Keratinocyte (primary cell): ENCODE measurements around the gene SMCHD1. TPM values are rescaled to one million over a fixed set of nuclear protein-coding genes. Genes with fewer than 3 reads are reported as not detected.

Experiments
- DNase-seq: peaks from one replicate; pipeline ENCODE4 v3.0.0-alpha.2; 2011; ENCODE audit warnings: low read depth, missing footprints, low spot score
- FAIRE-seq: peaks from 2 replicates; lab custom pipeline; 2011; peaks lifted over from hg19 to GRCh38; lab: Jason Lieb, UNC
- H2AFZ ChIP-seq: 2 replicates; pipeline ENCODE4 v1.6.0; 2012; ENCODE audit warnings: low read length, control low read depth, inconsistent platforms; ENCODE audit not compliant: control insufficient read depth
- H3K27ac ChIP-seq: 2 replicates; pipeline ENCODE4 v1.5.1; 2011; ENCODE audit warnings: low read length; ENCODE audit not compliant: control insufficient read depth, insufficient read depth
- H3K27me3 ChIP-seq: 3 replicates; pipeline ENCODE4 v1.6.0; 2011; ENCODE audit warnings: low read length; ENCODE audit not compliant: control insufficient read depth, insufficient read depth; ENCODE audit errors: extremely low read depth
- H3K36me3 ChIP-seq, 2 experiments: 2 replicates in 1 of 2; 3 replicates in 1 of 2; pipeline ENCODE4 v1.5.1; 2011; ENCODE audit warnings: low read length in 2 of 2, mild to moderate bottlenecking in 1 of 2; ENCODE audit not compliant: control insufficient read depth in 2 of 2, insufficient read depth in 2 of 2; ENCODE audit errors: extremely low read depth in 1 of 2
- H3K4me1 ChIP-seq: 3 replicates; pipeline ENCODE4 v1.5.1; 2011; ENCODE audit warnings: low read length; ENCODE audit not compliant: control insufficient read depth, insufficient read depth; ENCODE audit errors: extremely low read depth
- H3K4me2 ChIP-seq: 3 replicates; pipeline ENCODE4 v1.6.0; 2011; ENCODE audit warnings: low read depth, low read length; ENCODE audit not compliant: control insufficient read depth, insufficient read depth; ENCODE audit errors: extremely low read depth
- H3K4me3 ChIP-seq, 3 experiments: fragments of 200-600 bp in 1 of 3; sonication (generic) in 1 of 3; 2 replicates in 2 of 3; 3 replicates in 1 of 3; pipeline ENCODE4 v1.5.1; 2011 to 2016; ENCODE audit warnings: low read length in 3 of 3, mild to moderate bottlenecking in 3 of 3, control low read depth in 2 of 3, inconsistent platforms in 1 of 3, low read depth in 1 of 3, mixed read lengths in 1 of 3, mixed run types in 1 of 3, moderate library complexity in 1 of 3; ENCODE audit not compliant: control insufficient read depth in 2 of 3, insufficient read depth in 2 of 3; ENCODE audit errors: extremely low read depth in 1 of 3
- H3K79me2 ChIP-seq: 2 replicates; pipeline ENCODE4 v1.6.0; 2012; ENCODE audit warnings: low read length; ENCODE audit not compliant: control insufficient read depth, insufficient read depth
- H3K9ac ChIP-seq: 3 replicates; pipeline ENCODE4 v1.6.0; 2011; ENCODE audit warnings: low read length; ENCODE audit not compliant: control insufficient read depth, insufficient read depth; ENCODE audit errors: extremely low read depth
- H3K9me1 ChIP-seq: 3 replicates; pipeline ENCODE4 v1.6.0; 2011; ENCODE audit warnings: low read length; ENCODE audit not compliant: control insufficient read depth, insufficient read depth; ENCODE audit errors: extremely low read depth
- H3K9me3 ChIP-seq: 2 replicates; pipeline ENCODE4 v1.5.1; 2012; ENCODE audit warnings: low read depth, low read length; ENCODE audit not compliant: control insufficient read depth
- H4K20me1 ChIP-seq: 3 replicates; pipeline ENCODE4 v1.6.0; 2011; ENCODE audit warnings: low read length; ENCODE audit not compliant: control insufficient read depth, insufficient read depth; ENCODE audit errors: extremely low read depth
- EZH2 ChIP-seq: IDR thresholded peaks from one replicate; pipeline ENCODE4 v1.6.1; 2012; ENCODE audit warnings: inconsistent platforms, mild to moderate bottlenecking, low read length, moderate library complexity
- dilution Hi-C: fragments of 300-500 bp; cut with MboI; formaldehyde crosslinking; loops from one replicate; pipeline ENCODE4 v1.7.0; 2020; ENCODE audit warnings: low sequenced_read_pairs; ENCODE audit not compliant: extremely low pct_ligation_motif_present
- polyA plus RNA-seq, 5 experiments: library from polyadenylated mRNA; depleted of rRNA in 3 of 5; stranded (reverse) in 3 of 5; stranded (forward) in 1 of 5; unstranded in 1 of 5; fragments of >200 nt; gene quantifications; 1 replicate in 1 of 5; 2 replicates in 3 of 5; 3 replicates in 1 of 5; pipeline versions ENCODE4 v1.2.1 to v1.2.3, GENCODE V29; 2011 to 2012; ENCODE audit warnings: missing spikeins in 2 of 5, low read depth in 1 of 5, low replicate concordance in 1 of 5
- TF ChIP-seq, protein P1 (sequence below), 3 experiments: IDR thresholded peaks in 1 of 3; conservative IDR thresholded peaks in 1 of 3; optimal IDR thresholded peaks in 1 of 3; 2 replicates in 2 of 3; 3 replicates in 1 of 3; pipeline versions ENCODE3 to v1.5.1; 2011; ENCODE audit warnings: low read length in 3 of 3, mild to moderate bottlenecking in 3 of 3, moderate library complexity in 2 of 3, control low read depth in 1 of 3, inconsistent platforms in 1 of 3; ENCODE audit not compliant: insufficient read depth in 2 of 3; ENCODE audit errors: extremely low read depth in 1 of 3

SMCHD1 gene
- polyA plus RNA-seq, 1 donor (not counting 4 experiments of a cell fraction or from before 2014, with no cell fraction given), result 18.5 TPM

- no peaks in the 10 kb centered on the region for H3K27me3 ChIP-seq
- H3K4me2 ChIP-seq, result no peak overlapping the region
- H3K4me1 ChIP-seq, result no peaks in the 10 kb centered on the region
- no peak for TF ChIP-seq EZH2
- TF ChIP-seq, protein P1, sequence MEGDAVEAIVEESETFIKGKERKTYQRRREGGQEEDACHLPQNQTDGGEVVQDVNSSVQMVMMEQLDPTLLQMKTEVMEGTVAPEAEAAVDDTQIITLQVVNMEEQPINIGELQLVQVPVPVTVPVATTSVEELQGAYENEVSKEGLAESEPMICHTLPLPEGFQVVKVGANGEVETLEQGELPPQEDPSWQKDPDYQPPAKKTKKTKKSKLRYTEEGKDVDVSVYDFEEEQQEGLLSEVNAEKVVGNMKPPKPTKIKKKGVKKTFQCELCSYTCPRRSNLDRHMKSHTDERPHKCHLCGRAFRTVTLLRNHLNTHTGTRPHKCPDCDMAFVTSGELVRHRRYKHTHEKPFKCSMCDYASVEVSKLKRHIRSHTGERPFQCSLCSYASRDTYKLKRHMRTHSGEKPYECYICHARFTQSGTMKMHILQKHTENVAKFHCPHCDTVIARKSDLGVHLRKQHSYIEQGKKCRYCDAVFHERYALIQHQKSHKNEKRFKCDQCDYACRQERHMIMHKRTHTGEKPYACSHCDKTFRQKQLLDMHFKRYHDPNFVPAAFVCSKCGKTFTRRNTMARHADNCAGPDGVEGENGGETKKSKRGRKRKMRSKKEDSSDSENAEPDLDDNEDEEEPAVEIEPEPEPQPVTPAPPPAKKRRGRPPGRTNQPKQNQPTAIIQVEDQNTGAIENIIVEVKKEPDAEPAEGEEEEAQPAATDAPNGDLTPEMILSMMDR (optimal IDR thresholded peaks at IDR 0.05 in 1 of 3, IDR thresholded peaks at IDR 0.05 in 1 of 3, conservative IDR thresholded peaks at IDR 0.05 in 1 of 3; ENCODE audit: extremely low read depth in 1 of 3, insufficient read depth in 2 of 3, low read length in 3 of 3), result no peak
- no peak overlapping the region for H2AFZ ChIP-seq
- dilution Hi-C loops, result no loop called here
- peaks cover 3 to 21% of the 10 kb centered on the region in 2 experiments for H3K36me3 ChIP-seq
- no peak for FAIRE-seq
- no peaks in the 10 kb centered on the region for H4K20me1 ChIP-seq
- DNase-seq, result no peak
- no peak overlapping the region for H3K4me3 ChIP-seq
- H3K9ac ChIP-seq, result no peak overlapping the region
- no peak overlapping the region for H3K27ac ChIP-seq
- H3K9me1 ChIP-seq, result no peaks in the 10 kb centered on the region
- H3K79me2 ChIP-seq, result peaks cover 8% of the 10 kb centered on the region
- H3K9me3 ChIP-seq, result no peaks in the 10 kb centered on the region
Measured at GRCh38 chr18:2717407-2717806, 61.9 kb downstream of the SMCHD1 start.

DNA sequence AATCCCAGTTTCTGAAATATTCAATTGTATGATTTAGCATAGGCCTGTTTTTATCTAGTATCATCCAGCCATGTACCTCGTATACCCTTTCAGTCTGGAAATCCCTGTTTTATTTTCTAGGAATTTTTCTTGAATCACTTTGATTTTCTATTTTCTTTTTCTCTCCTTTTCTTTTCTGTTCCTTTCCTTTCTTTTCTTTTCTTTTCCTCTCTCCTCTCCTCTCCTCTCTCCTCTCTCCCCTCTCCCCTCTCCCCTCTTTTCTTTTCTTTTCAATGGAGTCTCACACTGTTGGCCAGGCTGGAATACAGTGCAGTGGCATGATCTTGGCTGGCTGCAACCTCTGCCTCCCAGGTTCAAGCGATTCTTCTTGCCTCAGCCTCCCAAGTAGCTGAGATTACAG lies 63.5 kb downstream of the SMCHD1 start:
- no peak overlapping the region for H3K9ac ChIP-seq
- no peaks in the 10 kb centered on the region for H3K4me1 ChIP-seq
- H2AFZ ChIP-seq, result no peak overlapping the region
- no peak overlapping the region for H3K4me2 ChIP-seq
- no peak overlapping the region for H3K4me3 ChIP-seq
- H4K20me1 ChIP-seq, result no peaks in the 10 kb centered on the region
- no peaks in the 10 kb centered on the region for H3K27me3 ChIP-seq
- peaks cover 8% of the 10 kb centered on the region for H3K79me2 ChIP-seq
- dilution Hi-C loops, result no loop called here
- H3K9me3 ChIP-seq, result no peaks in the 10 kb centered on the region
- DNase-seq (no peak), FAIRE-seq (no peak)
- H3K36me3 ChIP-seq, result peaks cover 3 to 19% of the 10 kb centered on the region in 2 experiments
- no peaks in the 10 kb centered on the region for H3K9me1 ChIP-seq
- TF ChIP-seq, protein P1 (optimal IDR thresholded peaks at IDR 0.05 in 1 of 3, IDR thresholded peaks at IDR 0.05 in 1 of 3, conservative IDR thresholded peaks at IDR 0.05 in 1 of 3; ENCODE audit: extremely low read depth in 1 of 3, insufficient read depth in 2 of 3, low read length in 3 of 3), result no peak
- H3K27ac ChIP-seq, result no peak overlapping the region
